HG03460 (cell line): ENCODE measurements around the gene MLC1.
"Not testable (repeated sequence)": the region's sequence is repeated elsewhere in the genome, so short reads cannot be mapped to it uniquely, and the experiment has no call there.

Experiments used
- ATAC-seq: cut with Tn5 transposase; IDR thresholded peaks from one replicate; pipeline ENCODE4 v1.9.1; 2021; ENCODE audit not compliant: unreplicated experiment

MLC1 gene

GRCh38 chr22:50104141-50104544, 18.9 kb upstream of the MLC1 start:
- ATAC-seq: no peak

- ATAC-seq: no peak
Observed at GRCh38 chr22:50102946-50103345, 17.7 kb upstream of the MLC1 start.

- no peak for ATAC-seq
Observed at GRCh38 chr22:50101870-50102565, 16.8 kb upstream of the MLC1 start.

GRCh38 chr22:50098052-50098451, 12.8 kb upstream of the MLC1 start:
- ATAC-seq: no peak

GRCh38 chr22:50092342-50092741, 7.1 kb upstream of the MLC1 start:
- ATAC-seq: no peak

- ATAC-seq: no peak
Observed at GRCh38 chr22:50091092-50091768, 6.0 kb upstream of the MLC1 start.

- no peak for ATAC-seq
Observed at GRCh38 chr22:50090412-50090714, 5.1 kb upstream of the MLC1 start.

- no peak for ATAC-seq
Observed at GRCh38 chr22:50089682-50090411, 4.6 kb upstream of the MLC1 start, which contains the start of gene MOV10L1. MOV10L1 (plus strand) TSS chr22:50090006; CDS start chr22:50090089, 83 bp downstream.

- ATAC-seq: no peak
Observed at GRCh38 chr22:50089231-50089630, 4.0 kb upstream of the MLC1 start.

GRCh38 chr22:50088096-50088495, 2.9 kb upstream of the MLC1 start:
- no peak for ATAC-seq

GRCh38 chr22:50087646-50088045, 2.4 kb upstream of the MLC1 start:
- no peak for ATAC-seq

- ATAC-seq: not testable (repeated sequence)
Observed at GRCh38 chr22:50086975-50087374, 1.7 kb upstream of the MLC1 start.

GRCh38 chr22:50086526-50086925, 1.3 kb upstream of the MLC1 start:
- no peak for ATAC-seq

- no peak for ATAC-seq
Observed at GRCh38 chr22:50084614-50085021, 608 bp downstream of the MLC1 start.

GRCh38 chr22:50084080-50084477, 1.1 kb downstream of the MLC1 start:
- no peak for ATAC-seq

GRCh38 chr22:50083462-50084079, 1.7 kb downstream of the MLC1 start:
- no peak for ATAC-seq

GRCh38 chr22:50082961-50083461, 2.2 kb downstream of the MLC1 start:
- ATAC-seq: no peak

GRCh38 chr22:50082197-50082715, 3.0 kb downstream of the MLC1 start:
- ATAC-seq: no peak

- ATAC-seq: no peak
Observed at GRCh38 chr22:50081426-50082196, 3.6 kb downstream of the MLC1 start.

GRCh38 chr22:50080077-50080465, 5.2 kb downstream of the MLC1 start:
- ATAC-seq: no peak
